HG03025 (cell line): ENCODE measurements around the gene TNFAIP8L3.

Experiments used
- ATAC-seq: cut with Tn5 transposase; IDR thresholded peaks from one replicate; pipeline ENCODE4 v1.9.1; 2021; ENCODE audit warnings: mild to moderate bottlenecking, moderate library complexity; ENCODE audit not compliant: unreplicated experiment, low FRiP score

TNFAIP8L3 gene

DNA sequence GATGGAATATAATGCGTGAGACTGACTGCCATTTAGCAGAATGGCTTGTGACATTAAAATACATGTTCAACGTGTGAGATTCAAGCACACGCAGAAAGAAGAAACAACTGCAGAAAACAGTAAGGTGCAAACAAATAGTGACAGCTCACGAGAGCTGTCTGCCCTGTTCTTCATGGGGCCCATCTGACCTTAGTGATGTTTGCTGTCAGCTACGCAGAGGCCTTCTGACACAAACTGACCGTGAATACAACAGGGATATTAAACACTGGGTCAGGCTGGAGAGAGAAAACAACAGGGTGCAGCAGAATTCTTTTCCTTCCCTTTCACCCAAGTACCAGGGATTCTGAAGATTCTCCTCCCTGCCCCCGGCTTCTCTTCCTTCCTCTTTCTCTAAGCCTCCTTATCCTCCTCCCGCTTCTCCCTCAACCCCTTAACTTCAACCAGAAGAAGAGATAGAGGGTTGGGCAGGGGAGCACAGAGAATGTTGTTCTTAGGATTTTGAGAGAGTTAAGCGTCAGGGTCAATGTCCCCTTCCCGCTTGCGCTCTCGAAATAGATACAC, 2.1 kb downstream of the TNFAIP8L3 start:
- ATAC-seq, result no peak

DNA sequence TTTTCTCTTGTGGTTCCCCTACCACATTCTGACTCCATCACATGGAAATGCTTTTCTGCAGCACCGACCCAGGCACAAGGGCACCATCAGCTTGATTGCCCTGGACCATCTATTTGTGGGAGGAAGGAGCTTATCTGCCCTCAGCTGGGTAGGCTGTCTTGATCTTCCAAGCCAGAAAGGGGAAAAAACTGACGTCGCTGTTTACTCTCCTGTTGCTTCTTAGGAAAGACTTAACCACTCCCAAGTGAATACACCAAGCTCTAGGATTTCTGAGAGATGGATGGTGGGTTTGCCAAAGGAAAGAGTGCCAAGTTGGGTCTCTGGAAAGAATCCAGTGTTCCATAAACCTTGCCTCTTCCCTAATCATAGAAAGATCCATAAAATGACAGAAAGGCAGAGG, 4.0 kb downstream of the TNFAIP8L3 start:
- ATAC-seq, result no peak

DNA sequence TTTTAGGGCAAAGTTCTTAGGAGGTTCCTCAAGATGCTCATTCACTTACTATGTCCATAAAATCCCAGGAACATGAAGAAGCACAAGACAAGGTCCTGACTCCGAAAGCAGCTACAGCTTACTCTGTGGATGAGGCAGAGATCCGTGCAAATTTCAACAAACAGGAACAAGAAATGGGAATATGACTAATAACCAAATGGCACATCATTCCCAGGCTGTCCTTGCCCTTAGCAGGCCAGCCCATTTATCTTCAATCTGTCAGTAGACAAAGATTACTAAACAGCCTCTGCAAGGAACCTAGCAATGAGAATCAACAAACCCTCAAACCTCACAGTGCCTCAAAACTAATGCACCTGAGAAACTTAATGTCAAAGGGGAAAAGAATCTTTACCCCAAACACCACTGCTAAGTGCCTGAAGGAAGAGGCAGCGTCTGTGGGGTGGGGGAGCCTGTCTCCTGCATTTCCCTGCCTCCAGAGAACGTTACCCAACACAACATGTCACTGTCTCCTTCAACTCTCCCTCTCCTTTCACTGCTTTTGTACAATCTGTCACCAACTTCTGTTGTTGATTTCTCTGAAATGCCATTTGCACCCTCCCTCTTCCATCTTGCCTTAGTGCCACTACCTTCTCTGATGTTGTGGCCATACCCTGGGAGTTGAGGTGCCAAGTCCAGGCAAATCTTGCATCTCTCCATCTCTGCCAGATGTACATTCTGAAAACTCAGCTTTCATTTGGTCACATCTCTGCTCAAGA, 4.8 kb downstream of the TNFAIP8L3 start:
- ATAC-seq, result no peak

DNA sequence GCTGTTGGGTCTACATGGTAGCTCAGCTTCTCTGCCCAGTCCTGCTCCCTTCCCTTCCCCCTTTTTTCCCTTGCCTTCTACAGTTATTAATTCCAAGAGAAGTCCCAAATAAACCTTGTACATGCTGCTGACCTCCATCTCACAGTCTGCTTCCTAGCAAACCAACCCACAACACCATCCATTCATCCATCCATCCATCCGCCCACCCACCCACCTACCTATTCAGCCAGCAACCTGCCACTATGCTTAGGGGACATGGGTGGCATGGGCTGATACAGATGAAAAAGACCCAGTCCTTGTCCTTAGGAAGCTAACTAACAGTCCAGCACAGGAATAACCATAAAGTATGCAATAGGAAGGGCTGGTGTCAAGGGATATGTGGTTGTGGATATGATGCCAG, 5.7 kb downstream of the TNFAIP8L3 start:
- ATAC-seq, result no peak

DNA sequence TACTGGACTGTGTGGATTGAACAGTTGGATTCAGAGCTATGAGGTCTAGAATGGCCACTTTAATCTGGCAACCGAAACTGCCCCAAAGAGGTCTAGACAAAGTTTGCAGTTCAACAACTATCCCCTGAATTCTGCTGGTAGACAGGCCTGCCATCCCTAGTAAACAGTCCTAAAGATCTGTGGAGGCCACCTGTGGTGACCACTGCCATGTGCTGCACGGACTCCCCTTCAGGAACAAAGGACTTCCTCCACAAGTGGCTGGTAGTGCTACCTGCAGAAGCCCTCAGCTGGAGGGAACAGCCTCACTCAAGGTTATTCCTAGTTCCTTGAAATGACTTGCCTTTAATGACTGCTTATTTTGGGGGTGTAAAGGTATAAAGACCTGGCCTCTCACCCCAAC, 6.1 kb downstream of the TNFAIP8L3 start:
- ATAC-seq, result no peak

DNA sequence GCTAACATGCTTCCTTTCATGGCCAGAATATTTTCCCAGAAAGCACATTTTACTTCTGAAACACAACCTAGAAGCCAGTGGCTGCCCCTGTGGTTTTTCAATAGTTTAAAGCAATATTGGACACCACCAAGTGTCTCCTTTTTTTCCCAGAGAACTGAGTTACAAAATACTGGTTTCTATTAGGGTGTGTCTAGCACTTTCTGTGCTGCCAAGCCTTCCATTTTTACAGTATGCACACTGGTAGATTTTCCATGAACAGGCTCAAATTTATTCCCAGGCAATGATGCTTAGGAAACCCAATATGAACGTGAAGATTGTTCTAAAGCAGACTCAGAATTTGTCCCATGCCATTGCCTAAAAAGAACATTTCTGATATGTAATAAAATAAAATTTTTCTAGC, 7.2 kb downstream of the TNFAIP8L3 start:
- ATAC-seq, result no peak

DNA sequence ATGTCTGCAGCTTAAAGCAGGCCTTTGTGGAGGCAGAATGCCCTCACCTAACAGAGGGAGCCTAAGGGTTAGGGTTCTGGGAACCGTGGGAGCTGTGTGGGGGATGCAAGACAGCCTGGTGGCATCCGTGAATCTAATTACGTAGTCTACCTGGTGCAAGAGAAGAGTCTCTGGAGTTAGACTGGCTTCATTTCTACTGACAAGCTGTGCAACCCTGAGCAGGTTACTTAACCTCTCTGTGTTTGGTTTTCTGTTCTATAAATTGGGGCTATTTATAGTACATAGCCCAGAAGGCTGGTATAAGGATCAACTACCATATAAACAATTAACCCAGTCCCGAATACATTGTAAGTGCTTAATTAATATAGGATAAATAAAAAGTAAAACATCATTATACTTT, 8.3 kb downstream of the TNFAIP8L3 start:
- ATAC-seq, result no peak

DNA sequence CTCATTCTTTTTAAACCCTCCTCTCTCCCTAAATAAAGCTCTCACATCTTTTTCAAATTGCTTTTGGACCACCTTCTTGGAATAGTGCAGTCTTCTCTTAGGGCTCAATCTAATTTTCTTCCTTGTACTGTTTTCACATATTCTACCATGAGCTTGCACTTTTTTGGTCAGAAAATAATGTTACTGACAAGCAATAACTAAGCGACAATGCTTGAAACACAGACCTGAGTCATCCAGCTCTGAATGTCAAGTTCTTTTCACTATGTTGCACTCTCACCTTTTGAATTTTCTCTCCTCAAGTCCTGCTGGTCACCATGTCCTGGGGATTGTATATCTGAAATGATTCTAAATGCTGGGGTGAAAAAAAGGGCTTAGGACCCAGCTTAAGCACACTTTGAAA, 8.9 kb downstream of the TNFAIP8L3 start:
- ATAC-seq, result no peak

DNA sequence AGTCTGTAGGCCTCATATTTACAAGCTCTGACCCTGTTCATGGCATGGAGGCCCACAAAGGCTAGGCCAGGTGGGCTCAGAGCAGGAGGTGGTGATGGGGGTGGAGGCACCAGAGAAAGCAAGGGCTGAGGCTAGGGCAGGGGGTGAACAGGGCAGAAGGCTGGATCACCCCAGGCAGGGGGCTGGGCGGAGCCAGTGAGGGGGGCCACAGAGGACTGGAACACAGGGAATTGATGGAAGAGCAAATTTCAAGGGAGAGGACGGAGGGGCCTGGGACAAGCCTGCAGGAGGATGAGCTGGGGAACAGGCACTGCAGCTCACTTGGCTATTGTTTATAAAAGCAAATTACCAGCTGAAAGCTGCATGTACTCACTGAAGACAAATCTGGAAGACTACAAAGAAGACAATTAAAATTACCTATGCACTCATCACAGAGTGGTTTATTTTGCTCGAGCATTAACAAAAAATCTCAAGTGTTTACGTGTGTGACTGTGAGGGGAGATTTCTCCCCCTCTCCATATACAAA, 11.0 kb downstream of the TNFAIP8L3 start:
- no peak for ATAC-seq

DNA sequence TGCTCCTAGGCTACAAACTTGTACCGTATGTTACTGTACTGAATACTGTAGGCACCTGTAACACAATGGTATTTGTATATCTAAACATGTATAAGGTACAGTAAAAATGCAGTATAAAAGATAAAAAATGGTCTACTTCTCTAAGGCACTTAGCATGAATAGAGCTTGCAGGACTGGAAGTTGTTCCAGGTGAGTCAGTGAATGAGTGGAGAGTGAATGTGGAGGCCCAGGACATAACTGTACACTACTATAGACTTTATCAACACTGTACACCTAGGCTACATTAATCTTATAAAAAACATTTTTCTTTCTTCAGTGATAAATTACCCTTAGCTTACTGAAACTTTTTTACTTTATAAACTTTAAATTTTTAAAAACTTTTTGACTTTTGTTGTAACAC, 12.5 kb downstream of the TNFAIP8L3 start:
- ATAC-seq, result no peak

DNA sequence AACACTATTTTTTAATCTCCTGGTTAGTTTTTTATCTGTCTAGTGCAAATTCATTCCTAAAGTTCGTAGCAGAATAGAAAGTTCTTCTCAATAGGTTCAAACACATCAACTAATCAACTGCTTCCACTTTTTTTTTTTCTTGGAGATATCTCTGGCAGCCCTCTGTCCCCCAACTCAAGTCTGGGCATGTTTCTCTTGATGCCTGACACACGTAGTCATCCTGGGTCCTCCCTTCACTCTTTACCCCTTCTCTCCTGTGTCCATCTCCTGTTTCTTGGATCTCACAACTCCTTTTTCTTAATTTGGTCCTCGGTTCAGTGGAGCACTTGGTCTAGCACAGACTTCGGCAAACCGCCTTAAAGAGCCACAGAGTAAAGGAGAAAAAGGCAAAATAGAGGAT, 14.4 kb downstream of the TNFAIP8L3 start:
- ATAC-seq, result no peak

DNA sequence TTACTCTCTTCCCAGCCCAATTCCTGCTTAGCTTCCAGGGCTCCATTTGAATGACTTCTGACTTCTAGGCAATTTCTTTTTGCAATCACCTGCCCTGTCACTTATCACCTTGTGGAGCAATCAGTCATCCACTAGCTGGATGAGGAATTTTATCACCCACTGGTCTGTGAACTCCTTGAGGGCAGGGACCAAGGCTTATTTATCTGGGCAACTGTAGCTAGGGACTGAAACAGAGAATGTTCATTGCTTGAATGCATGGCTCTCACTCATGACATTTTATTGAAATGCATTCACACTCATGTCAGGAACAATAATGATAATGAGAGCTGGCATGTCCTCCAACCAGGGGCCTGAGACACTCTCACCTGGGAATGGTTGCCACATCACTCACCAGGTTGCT, 15.5 kb downstream of the TNFAIP8L3 start:
- ATAC-seq, result no peak

DNA sequence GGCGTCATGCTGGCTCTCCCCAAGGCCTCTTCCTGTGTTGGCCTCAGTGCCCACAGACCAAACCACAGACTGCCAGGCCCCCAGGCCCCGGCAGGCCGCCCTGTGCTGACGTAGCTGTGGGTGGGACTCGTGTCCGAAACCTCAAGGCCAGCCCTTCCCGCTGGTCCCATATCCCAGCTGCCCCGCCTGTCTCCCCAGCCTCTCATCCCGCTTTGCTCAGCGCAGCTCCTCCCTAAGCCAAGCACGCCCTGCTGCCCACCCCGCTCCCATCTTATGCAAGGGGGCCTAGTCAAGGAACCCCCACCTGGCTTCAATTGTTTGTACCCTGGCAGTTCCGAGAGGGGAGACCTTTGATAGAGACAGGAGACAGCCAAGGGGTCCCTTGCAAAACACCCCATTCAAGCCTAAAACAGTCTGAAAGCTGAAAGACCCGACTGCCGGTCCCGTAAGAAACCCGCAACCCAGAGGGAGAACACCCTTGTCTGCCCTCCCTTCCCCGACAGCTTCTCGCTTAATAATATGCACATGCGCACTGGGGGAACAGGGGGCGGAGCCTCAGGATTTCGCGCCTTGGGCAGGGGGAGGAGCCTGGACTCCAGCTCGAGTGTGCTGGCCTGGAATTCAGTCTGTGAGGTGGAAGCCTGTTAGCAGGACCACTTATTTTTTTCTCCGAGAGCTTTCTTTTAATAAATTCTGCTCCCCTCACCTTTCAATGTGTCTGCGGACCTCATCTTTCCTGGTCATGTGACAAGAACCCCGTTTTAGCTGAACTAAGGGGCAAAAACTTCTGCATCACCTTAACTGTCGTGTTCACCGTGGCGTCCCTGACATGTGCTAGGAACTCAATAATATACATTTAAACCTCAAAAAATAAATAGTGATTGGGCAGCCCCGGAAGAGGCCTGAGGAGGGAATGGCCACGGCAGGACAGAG, 17.2 kb downstream of the TNFAIP8L3 start:
- no peak for ATAC-seq

DNA sequence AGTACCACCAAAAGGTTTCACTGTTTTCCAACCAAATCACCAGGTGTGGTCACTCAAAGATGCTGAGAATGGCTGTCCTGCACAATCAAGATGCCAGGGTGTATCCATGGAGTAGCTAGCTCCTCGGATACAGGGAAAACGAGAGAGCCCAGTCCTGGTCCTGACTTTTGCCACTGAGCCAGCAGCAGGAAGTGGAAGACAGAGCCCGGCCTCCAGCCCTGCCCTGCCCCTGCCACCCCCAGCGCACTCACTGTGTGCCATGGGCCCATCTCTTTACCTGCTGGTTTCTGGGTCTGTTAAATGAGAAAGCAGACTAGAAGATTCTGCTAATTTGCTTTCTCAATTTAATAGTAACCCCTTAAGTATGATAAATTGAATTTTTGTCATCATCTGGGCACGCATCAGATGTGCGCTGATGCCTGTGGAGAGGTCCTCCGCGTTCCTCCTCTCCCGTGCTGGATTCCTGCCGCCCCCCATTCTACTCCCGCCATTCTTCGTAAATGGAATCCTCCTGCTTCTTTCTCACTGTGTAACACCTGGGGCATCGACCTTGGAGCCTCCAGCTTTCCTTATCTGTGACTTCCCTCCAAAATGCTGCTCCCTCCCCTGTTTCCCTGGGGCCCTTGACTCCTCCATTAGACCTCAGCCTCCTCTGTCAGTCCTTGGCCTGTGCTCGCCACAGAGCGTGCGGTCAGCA, 18.0 kb downstream of the TNFAIP8L3 start:
- ATAC-seq, result no peak

DNA sequence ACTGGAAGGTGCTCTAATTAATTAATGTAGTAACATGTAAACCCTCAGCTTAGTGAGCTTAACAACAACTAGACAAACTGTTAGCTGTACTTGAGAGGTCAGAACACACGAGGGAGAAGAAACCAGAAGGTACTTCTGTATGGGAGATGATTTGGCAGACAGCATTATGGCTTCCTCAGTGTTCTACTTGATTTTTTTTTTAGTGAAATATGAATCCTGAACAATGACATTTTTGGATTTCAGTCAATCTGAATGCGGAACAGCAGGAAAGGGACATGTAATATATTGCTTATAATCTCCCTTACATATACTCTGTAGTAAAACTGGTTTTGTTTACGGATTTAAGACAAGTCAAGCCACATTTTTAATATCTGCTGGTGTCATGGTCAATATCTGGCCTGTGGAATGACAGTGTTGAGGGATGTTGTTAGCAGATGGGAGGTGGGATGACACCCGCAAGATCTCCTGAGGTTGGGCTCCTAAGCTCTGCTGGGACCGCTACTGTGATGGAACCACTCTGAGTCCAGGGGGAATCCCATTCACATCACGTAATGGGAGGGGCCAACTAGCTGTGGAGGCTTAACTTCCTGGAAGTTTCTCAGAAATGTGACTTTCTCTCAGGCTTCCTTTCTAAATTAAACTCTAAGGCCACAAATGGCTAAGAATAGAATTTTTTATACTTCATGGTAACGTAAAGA, 18.7 kb downstream of the TNFAIP8L3 start:
- ATAC-seq, result no peak

DNA sequence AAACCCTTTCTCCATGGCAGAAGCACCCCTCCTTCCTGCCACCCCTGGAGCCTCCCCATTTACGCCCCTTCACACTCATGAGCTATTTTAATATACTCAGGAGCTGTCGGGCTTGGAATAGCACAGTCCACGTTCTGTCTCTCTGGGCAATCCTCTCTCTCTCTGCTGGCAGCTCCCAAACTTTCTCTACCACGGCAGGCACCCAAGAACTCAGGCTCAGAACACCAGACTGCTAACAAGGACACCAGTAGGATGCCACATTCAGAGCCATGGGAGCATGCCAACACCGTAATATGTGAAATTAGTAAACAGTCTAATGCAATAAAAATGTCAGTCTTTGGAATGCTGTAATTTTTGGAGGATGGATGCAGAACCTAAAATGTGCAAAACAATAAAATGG, 19.3 kb downstream of the TNFAIP8L3 start:
- no peak for ATAC-seq

DNA sequence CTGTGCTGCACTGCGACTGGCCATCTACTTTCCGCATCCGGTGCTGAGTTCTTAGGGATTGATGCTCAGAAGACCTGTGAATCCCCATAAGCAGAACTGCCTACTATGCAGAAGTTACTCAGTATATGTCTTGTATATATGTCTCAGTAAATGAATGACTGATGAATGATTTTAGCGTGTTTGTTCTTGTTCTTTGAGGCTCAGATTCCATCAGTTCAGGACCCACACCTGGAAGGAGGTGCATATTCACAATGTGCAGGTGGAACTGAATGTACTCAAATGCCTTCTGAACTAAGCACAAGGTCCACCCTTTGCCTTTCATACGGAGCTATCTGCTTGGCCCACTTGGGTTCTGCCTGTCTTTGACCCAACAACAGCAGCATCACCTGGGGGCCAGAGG, 19.8 kb downstream of the TNFAIP8L3 start:
- no peak for ATAC-seq

DNA sequence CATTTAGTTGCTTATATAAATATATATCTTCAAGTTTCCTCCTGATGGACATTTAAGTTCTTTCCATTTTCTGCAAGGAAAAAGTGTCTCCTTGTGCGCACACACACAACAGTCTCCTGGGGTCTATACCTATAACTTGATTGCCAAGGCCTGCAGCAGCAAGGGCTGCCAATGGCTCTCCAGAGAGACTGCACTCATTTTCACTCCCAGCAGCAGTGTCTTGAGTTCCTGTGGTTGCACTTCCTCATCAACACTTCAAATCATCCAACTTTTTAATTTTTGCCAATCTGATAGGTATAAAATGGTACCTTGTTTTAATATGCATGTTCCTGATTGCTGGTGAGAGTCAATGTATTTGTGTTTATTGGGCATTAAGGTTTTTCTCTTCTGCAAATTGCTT, 23.1 kb downstream of the TNFAIP8L3 start:
- no peak for ATAC-seq

DNA sequence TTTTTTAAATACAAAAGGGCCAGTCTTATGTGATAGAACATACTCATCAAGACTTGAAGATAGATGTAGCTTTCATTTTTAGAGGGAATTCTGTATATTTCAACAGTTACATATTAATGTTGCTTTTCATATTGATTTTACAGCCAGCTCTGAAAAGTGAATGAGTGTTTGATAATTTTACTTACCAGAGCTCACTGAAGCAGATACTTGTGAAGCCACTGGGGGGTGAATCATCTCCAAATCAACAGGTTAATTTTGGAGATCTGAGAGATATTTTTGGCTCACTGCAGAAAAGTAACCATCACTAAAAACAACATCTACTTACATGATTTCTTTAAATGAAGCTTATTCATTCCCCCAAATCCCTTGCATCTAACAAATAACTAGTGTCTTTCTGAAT, 24.7 kb downstream of the TNFAIP8L3 start:
- no peak for ATAC-seq

DNA sequence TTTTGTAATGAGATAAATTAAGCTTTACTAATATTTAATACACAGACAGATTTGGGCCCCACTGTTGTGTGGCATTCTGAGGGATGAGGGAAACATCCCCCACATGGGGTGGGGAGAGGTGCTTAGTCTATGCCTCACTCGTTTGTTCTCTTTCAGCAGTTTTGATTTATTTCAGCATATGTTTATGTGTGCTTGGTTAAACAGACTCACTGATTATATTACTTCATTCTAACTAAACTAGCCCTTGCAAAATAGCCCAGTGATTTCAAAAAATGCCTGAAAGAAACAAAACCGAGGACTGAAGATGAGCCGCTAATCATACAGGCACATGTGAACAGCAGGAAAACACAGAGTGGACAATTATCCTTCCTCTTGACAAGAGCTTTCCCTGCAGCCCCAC, 27.2 kb downstream of the TNFAIP8L3 start:
- ATAC-seq, result no peak
